ENCODE measurements around the gene ADGRF5.

ADGRF5 gene

GRCh38 chr6:46808806-46809205, 112.9 kb downstream of the ADGRF5 start:
- no peak for DNase-seq
